D721Med (cell line): ENCODE measurements around the gene LRP8.
A peak's percentile ranks its signal among the peaks of the same experiment; 100 is the strongest.

Experiments
- DNase-seq: peaks from one replicate; pipeline ENCODE4 v3.0.0; 2011; ENCODE audit warnings: low spot score; ENCODE audit not compliant: insufficient read length
- FAIRE-seq: peaks from 2 replicates; lab custom pipeline; 2011; peaks lifted over from hg19 to GRCh38; lab: Jason Lieb, UNC
- TF ChIP-seq, protein P1 (sequence below): IDR thresholded peaks from 2 replicates; pipeline ENCODE4 v1.5.1; 2012; ENCODE audit warnings: mild to moderate bottlenecking, control low read depth; ENCODE audit not compliant: insufficient read depth; ENCODE audit errors: missing control alignments

The LRP8 gene

DNA sequence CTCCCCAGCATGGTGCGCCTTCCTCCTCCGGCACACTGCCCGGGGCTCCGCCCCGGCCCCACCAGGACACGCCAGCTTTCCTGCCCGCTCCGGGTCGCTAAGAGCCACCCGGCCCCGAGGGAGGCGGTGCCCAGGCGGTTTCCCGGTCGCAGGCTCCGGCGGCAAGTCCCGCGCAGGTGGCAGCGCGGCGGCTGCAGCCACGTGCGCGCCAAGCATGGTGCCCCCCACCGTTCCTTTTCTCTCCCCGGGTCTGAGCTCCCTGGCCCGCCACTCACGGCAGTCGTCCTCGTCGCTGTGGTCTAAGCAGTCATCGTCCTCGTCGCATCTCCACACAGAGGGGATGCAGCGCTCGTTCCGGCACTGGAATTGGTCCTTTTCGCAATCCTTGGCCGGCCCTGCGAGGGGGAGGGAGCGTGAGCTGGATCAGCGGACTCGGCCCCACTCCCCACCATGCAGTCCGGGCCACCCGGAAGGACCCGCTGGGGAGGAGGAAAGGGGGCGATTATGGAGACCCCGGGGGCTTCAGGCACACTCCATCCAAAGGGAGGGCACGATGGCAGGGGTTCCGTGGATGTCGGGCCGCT lies 1.2 kb downstream of the LRP8 start:
- DNase-seq (no peak), FAIRE-seq (no peak)
- TF ChIP-seq, protein P1, sequence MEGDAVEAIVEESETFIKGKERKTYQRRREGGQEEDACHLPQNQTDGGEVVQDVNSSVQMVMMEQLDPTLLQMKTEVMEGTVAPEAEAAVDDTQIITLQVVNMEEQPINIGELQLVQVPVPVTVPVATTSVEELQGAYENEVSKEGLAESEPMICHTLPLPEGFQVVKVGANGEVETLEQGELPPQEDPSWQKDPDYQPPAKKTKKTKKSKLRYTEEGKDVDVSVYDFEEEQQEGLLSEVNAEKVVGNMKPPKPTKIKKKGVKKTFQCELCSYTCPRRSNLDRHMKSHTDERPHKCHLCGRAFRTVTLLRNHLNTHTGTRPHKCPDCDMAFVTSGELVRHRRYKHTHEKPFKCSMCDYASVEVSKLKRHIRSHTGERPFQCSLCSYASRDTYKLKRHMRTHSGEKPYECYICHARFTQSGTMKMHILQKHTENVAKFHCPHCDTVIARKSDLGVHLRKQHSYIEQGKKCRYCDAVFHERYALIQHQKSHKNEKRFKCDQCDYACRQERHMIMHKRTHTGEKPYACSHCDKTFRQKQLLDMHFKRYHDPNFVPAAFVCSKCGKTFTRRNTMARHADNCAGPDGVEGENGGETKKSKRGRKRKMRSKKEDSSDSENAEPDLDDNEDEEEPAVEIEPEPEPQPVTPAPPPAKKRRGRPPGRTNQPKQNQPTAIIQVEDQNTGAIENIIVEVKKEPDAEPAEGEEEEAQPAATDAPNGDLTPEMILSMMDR = no peak

DNA sequence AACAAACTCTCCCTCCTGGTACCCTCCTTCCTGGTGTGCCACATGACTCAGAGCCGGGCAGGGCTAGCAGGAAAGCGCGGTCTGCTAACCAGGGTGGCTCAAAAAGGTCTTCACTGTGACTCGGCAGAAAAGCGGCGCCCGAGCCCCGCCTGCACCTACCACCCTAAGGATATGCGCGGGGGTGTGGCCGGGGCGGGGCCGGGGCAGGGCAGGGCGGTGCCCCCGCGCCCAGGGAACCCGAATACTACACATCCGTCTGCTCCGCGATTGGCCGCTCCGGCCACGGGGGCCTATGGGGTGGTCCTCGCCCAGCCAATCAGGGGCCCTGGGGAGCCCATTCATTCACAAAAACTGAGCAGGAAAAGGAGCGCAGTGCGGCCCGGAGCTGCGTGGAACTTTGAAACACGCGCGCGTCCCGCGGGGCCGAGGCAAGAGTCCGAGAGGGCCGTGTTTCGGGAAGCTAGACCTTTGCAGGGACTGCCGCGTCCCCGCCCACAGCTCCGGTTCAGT lies 1.7 kb downstream of the LRP8 start:
- TF ChIP-seq, protein P1 = no peak
- no peak for FAIRE-seq
- peak; percentile 91 for DNase-seq

- FAIRE-seq = no peak
- no peak for DNase-seq
Observed at GRCh38 chr1:53325326-53326087, 2.4 kb downstream of the LRP8 start.

GRCh38 chr1:53324728-53325297 lies 3.1 kb downstream of the LRP8 start:
- no peak for FAIRE-seq
- TF ChIP-seq, protein P1 = no peak
- no peak for DNase-seq

More at GRCh38 chr1:53325326-53326087, 2.4 kb downstream of the LRP8 start:
- TF ChIP-seq, protein P1 = no peak

- DNase-seq (no peak), FAIRE-seq (no peak)
- TF ChIP-seq, protein P1 = no peak
Observed at GRCh38 chr1:53324321-53324720, 3.5 kb downstream of the LRP8 start.

DNA sequence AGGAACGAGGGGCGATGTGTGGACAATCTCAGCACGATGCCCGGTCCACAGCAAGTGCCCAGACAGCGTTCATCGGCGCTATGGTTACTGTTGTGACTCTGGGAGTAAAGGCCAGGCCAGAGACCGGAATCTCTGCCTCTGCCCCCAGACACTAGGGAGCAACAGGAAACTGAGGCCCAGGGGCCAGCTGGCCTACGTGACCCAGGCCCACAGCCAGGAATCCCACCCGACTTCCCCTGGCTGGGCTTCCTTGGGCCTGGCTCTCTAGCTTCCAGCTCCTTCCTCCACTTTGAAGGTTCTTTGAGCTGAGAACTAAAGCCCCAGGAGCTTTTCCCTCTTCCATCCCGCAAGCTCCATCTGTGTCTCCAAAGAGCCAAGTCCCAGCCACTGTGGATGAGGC lies 4.6 kb downstream of the LRP8 start:
- TF ChIP-seq, protein P1 = no peak
- FAIRE-seq (no peak), DNase-seq (no peak)
